Hepatocyte (in vitro differentiated cells): Measurements from ENCODE around the gene SGF29. TPM values are rescaled to one million over a fixed set of nuclear protein-coding genes. Genes with fewer than 3 reads are reported as not detected.

Source experiments
- DNase-seq: peaks from one replicate; pipeline ENCODE4 v3.0.0-alpha.2; 2016; ENCODE audit warnings: low spot score
- H2AFZ ChIP-seq: fragments of 200-600 bp; sonication (generic); 2 replicates; pipeline ENCODE4 v1.6.0; 2016; ENCODE audit warnings: antibody characterized with exemption, mild to moderate bottlenecking
- H3K27ac ChIP-seq: fragments of 200-600 bp; sonication (generic); 2 replicates; pipeline ENCODE4 v1.5.1; 2016; ENCODE audit warnings: mild to moderate bottlenecking
- H3K27me3 ChIP-seq: fragments of 200-600 bp; sonication (generic); 2 replicates; pipeline ENCODE4 v1.6.1; 2016
- H3K36me3 ChIP-seq: fragments of 200-600 bp; sonication (generic); replicated peaks from 2 replicates; pipeline ENCODE4 v1.5.1; 2016; ENCODE audit warnings: low read depth; ENCODE audit not compliant: insufficient read depth
- H3K4me1 ChIP-seq: fragments of 200-600 bp; sonication (generic); 2 replicates; pipeline ENCODE4 v1.5.1; 2016; ENCODE audit warnings: mild to moderate bottlenecking, moderate library complexity; ENCODE audit not compliant: insufficient read depth
- H3K4me2 ChIP-seq: fragments of 200-600 bp; sonication (generic); 2 replicates; pipeline ENCODE4 v1.6.0; 2016
- H3K4me3 ChIP-seq: fragments of 200-600 bp; sonication (generic); 2 replicates; pipeline ENCODE4 v1.5.1; 2016; ENCODE audit warnings: mild to moderate bottlenecking
- H3K79me2 ChIP-seq: fragments of 200-600 bp; sonication (generic); 2 replicates; pipeline ENCODE4 v1.6.0; 2017; ENCODE audit warnings: mild to moderate bottlenecking
- H3K9me2 ChIP-seq: fragments of 200-600 bp; sonication (generic); replicated peaks from 2 replicates; pipeline ENCODE4 v1.6.0; 2017; ENCODE audit warnings: mild to moderate bottlenecking; ENCODE audit not compliant: insufficient read depth
- H3K9me3 ChIP-seq: fragments of 200-600 bp; sonication (generic); 2 replicates; pipeline ENCODE4 v1.5.1; 2016; ENCODE audit warnings: low read depth, mild to moderate bottlenecking
- H4K20me1 ChIP-seq: fragments of 200-600 bp; sonication (generic); 2 replicates; pipeline ENCODE4 v1.6.0; 2016; ENCODE audit warnings: mild to moderate bottlenecking; ENCODE audit not compliant: insufficient read depth, poor library complexity, severe bottlenecking
- EZH2 ChIP-seq: fragments of 200-600 bp; sonication (generic); IDR thresholded peaks from 2 replicates; pipeline ENCODE4 v1.6.1; 2016; ENCODE audit warnings: antibody characterized with exemption, mild to moderate bottlenecking, borderline replicate concordance
- EZH2phosphoT487 ChIP-seq: fragments of 200-600 bp; sonication (generic); IDR thresholded peaks from one replicate; pipeline ENCODE4 v1.6.1; 2018; ENCODE audit warnings: antibody characterized with exemption, mild to moderate bottlenecking, low read depth, moderate library complexity; ENCODE audit not compliant: unreplicated experiment, severe bottlenecking
- WGBS: methylation state at CpG from one replicate; pipeline ENCODE4 v1.1.6; 2016; ENCODE audit warnings: low lambda C conversion rate; ENCODE audit errors: missing lambda C conversion rate; 5-methylcytosine and 5-hydroxymethylcytosine counted together
- polyA plus RNA-seq: library from polyadenylated mRNA; unstranded; fragments of >200 nt; fragmentation: Nextera tagmentation; extraction: Ambion mirVana; gene quantifications from 2 replicates; pipeline ENCODE4 v1.2.1, GENCODE V29; 2016
- total RNA-seq: library from RNA; depleted of rRNA; stranded (reverse); fragments of >200 nt; gene quantifications from 2 replicates; pipeline ENCODE4 v1.2.3, GENCODE V29; 2014
- TF ChIP-seq, protein P1 (sequence below): fragments of 200-600 bp; sonication (generic); IDR thresholded peaks from 2 replicates; pipeline ENCODE4 v1.5.1; 2016; ENCODE audit warnings: antibody characterized with exemption, mild to moderate bottlenecking; ENCODE audit not compliant: poor library complexity

Gene SGF29
- total and polyA plus RNA-seq, 2 experiments from 2014 or later, result 12.7 to 14.1 TPM

DNA sequence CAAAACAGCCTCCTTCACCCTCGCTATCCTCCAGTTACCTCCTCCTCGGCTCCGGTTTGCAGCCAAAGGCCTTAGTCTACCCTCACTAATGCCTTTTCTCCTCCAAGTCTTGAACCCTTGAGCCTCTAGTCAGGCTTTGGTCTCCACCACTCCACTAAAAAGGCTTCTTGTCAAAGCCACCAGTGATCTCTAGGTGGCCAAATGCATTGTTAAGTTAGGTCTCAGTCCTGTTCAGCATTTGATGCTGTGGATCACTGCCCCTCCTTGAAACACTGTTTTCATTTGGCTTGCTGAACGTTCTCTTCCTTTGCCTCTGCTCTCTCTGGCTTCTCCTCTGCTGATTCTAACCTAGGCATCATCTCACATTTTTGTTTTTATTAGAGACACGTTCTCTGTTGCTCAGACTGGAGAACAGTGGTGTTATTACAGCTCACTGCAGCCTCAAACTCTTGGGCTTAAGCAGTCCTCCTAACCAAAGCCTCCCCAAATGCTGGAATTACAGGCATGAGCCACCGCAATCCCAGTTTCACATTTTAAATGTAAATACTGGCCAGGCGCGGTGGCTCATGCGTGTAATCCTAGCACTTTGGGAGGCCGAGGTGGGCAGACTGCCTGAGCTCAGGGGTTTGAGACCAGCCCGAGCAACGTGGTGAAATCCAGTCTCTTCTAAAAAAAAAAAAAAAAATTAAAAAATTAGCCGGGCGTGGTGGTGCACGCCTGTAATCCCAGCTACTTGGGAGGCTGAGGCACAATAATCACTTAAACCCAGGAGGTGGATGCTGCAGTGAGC is 1.1 kb downstream of the SGF29 start:
- H3K27ac ChIP-seq, result no peak overlapping the region
- 91% methylated on average over 15 of the region's 15 CpGs for WGBS
- H3K4me3 ChIP-seq, result peak overlapping the region; percentile 24

DNA sequence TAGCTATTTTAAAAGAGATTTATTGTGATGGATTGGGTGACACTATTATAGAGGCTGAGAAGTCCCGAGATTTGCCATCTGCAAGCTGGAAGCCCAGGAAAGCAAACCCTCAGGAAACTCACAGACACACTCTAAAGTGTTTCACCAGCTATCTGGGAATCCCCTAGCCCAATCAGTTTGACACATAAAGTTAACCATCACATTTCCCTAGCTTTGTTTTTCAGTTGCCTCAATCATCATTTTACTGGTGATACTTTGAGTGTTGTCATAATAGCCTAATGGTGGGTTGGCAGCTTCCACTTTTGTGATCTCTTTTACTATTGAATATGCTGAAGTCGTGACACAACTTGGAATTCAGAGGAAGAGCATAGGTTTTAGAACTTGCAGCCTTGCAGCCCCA is 1.8 kb downstream of the SGF29 start:
- no peaks in the 10 kb centered on the region for H3K4me1 ChIP-seq
- DNase-seq, result no peak
- no peak for TF ChIP-seq EZH2phosphoT487
- TF ChIP-seq EZH2, result no peak
- TF ChIP-seq, protein P1, sequence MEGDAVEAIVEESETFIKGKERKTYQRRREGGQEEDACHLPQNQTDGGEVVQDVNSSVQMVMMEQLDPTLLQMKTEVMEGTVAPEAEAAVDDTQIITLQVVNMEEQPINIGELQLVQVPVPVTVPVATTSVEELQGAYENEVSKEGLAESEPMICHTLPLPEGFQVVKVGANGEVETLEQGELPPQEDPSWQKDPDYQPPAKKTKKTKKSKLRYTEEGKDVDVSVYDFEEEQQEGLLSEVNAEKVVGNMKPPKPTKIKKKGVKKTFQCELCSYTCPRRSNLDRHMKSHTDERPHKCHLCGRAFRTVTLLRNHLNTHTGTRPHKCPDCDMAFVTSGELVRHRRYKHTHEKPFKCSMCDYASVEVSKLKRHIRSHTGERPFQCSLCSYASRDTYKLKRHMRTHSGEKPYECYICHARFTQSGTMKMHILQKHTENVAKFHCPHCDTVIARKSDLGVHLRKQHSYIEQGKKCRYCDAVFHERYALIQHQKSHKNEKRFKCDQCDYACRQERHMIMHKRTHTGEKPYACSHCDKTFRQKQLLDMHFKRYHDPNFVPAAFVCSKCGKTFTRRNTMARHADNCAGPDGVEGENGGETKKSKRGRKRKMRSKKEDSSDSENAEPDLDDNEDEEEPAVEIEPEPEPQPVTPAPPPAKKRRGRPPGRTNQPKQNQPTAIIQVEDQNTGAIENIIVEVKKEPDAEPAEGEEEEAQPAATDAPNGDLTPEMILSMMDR, result no peak
- H3K79me2 ChIP-seq, result peaks cover 35% of the 10 kb centered on the region
- no peaks in the 10 kb centered on the region for H3K9me3 ChIP-seq
- no peak overlapping the region for H3K4me2 ChIP-seq
- H3K27me3 ChIP-seq, result no peaks in the 10 kb centered on the region
- 85% methylated on average over 2 of the region's 2 CpGs for WGBS
- no peak overlapping the region for H3K27ac ChIP-seq
- no peak overlapping the region for H2AFZ ChIP-seq
- H3K9me2 ChIP-seq, result no peaks in the 10 kb centered on the region
- no peak overlapping the region for H3K4me3 ChIP-seq
- H3K36me3 ChIP-seq, result no peaks in the 10 kb centered on the region
- no peaks in the 10 kb centered on the region for H4K20me1 ChIP-seq

More for the DNA sequence above, 1.1 kb downstream of the SGF29 start:
- H3K9me3 ChIP-seq, result no peaks in the 10 kb centered on the region
- peaks cover 35% of the 10 kb centered on the region for H3K79me2 ChIP-seq
- no peaks in the 10 kb centered on the region for H4K20me1 ChIP-seq
- no peaks in the 10 kb centered on the region for H3K9me2 ChIP-seq
- H3K4me2 ChIP-seq, result peak overlapping the region; percentile 80
- TF ChIP-seq, protein P1, result no peak
- TF ChIP-seq EZH2 (no peak), EZH2phosphoT487 (no peak)
- peak overlapping the region; percentile 63 for H2AFZ ChIP-seq
- no peaks in the 10 kb centered on the region for H3K4me1 ChIP-seq
- DNase-seq, result no peak
- no peaks in the 10 kb centered on the region for H3K36me3 ChIP-seq
- H3K27me3 ChIP-seq, result no peaks in the 10 kb centered on the region

DNA sequence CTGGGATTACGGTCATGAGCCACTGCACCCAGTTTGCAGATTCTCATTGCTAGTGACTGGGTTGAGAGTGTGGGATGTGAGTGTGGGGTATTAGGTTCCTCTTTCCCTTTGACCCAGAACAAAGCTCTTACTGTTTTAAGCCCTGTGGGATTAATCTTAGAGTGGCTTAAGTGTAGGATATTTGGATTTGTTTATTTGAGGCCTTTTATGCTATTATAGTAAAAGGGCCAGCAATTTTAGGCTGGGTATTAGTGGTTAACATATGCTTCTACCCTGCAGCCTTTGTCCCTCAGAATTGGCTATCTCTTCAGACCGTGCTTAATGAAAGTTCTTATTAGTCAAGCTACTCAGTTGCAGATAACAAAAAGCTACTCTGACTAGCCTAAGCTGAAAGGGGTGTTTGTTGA is 3.2 kb downstream of the SGF29 start:
- no peak overlapping the region for H3K4me3 ChIP-seq
- H2AFZ ChIP-seq, result no peak overlapping the region
- H3K79me2 ChIP-seq, result peaks cover 35% of the 10 kb centered on the region
- no peaks in the 10 kb centered on the region for H3K9me3 ChIP-seq
- no peaks in the 10 kb centered on the region for H4K20me1 ChIP-seq
- H3K4me2 ChIP-seq, result no peak overlapping the region
- DNase-seq, result no peak
- no peaks in the 10 kb centered on the region for H3K36me3 ChIP-seq
- H3K9me2 ChIP-seq, result no peaks in the 10 kb centered on the region
- 75% methylated on average over 2 of the region's 2 CpGs for WGBS
- no peaks in the 10 kb centered on the region for H3K27me3 ChIP-seq
- TF ChIP-seq, protein P1, result no peak
- TF ChIP-seq EZH2phosphoT487 (no peak), EZH2 (no peak)
- H3K27ac ChIP-seq, result no peak overlapping the region
- peaks cover 9% of the 10 kb centered on the region for H3K4me1 ChIP-seq
